GM23248 (cell line): Measurements from ENCODE around the gene NELFB. TPM values are rescaled to one million over a fixed set of nuclear protein-coding genes. Genes with fewer than 3 reads are reported as not detected.
A peak's percentile ranks its signal among the peaks of the same experiment; 100 is the strongest.

Experiments
- DNase-seq: peaks from one replicate; pipeline ENCODE4 v3.0.0-alpha.2; 2015
- H2AFZ ChIP-seq: fragments of 200-600 bp; sonication (generic); 2 replicates; pipeline ENCODE4 v1.6.1; 2016; ENCODE audit warnings: antibody characterized with exemption
- H3F3A ChIP-seq: fragments of 200-600 bp; sonication (generic); 2 replicates; pipeline ENCODE4 v1.6.1; 2016; ENCODE audit warnings: mild to moderate bottlenecking, antibody characterized with exemption, mixed run types; ENCODE audit not compliant: insufficient read depth
- H3K27ac ChIP-seq: fragments of 200-600 bp; sonication (generic); 2 replicates; pipeline ENCODE4 v1.5.1; 2016; ENCODE audit warnings: mild to moderate bottlenecking
- H3K27me3 ChIP-seq: fragments of 200-600 bp; sonication (generic); replicated peaks from 2 replicates; pipeline ENCODE4 v1.6.1; 2016; ENCODE audit warnings: mild to moderate bottlenecking; ENCODE audit not compliant: insufficient read depth
- H3K36me3 ChIP-seq: fragments of 200-600 bp; sonication (generic); 2 replicates; pipeline ENCODE4 v1.6.1; 2016; ENCODE audit warnings: low read depth, mild to moderate bottlenecking
- H3K4me1 ChIP-seq: fragments of 200-600 bp; sonication (generic); 2 replicates; pipeline ENCODE4 v1.6.1; 2016; ENCODE audit warnings: mild to moderate bottlenecking; ENCODE audit not compliant: insufficient read depth
- H3K4me2 ChIP-seq: fragments of 200-600 bp; sonication (generic); one replicate; pipeline ENCODE4 v1.6.1; 2016; ENCODE audit warnings: mild to moderate bottlenecking; ENCODE audit not compliant: unreplicated experiment
- H3K4me3 ChIP-seq: fragments of 200-600 bp; sonication (generic); 2 replicates; pipeline ENCODE4 v1.5.1; 2016; ENCODE audit warnings: mild to moderate bottlenecking
- H3K79me2 ChIP-seq: fragments of 200-600 bp; sonication (generic); 2 replicates; pipeline ENCODE4 v1.6.1; 2016; ENCODE audit warnings: mild to moderate bottlenecking; ENCODE audit not compliant: insufficient read depth
- H3K9ac ChIP-seq: fragments of 200-600 bp; sonication (generic); 2 replicates; pipeline ENCODE4 v1.6.1; 2016; ENCODE audit warnings: mild to moderate bottlenecking
- H3K9me2 ChIP-seq: fragments of 200-600 bp; sonication (generic); 2 replicates; pipeline ENCODE4 v1.6.1; 2016; ENCODE audit warnings: mixed run types, mild to moderate bottlenecking, moderate library complexity; ENCODE audit not compliant: insufficient read depth
- H3K9me3 ChIP-seq: fragments of 200-600 bp; sonication (generic); one replicate; pipeline ENCODE4 v1.6.1; 2017; ENCODE audit warnings: low read depth
- H4K20me1 ChIP-seq: fragments of 200-600 bp; sonication (generic); 2 replicates; pipeline ENCODE4 v1.6.0; 2016; ENCODE audit not compliant: insufficient read depth
- EZH2 ChIP-seq: fragments of 200-600 bp; sonication (generic); IDR thresholded peaks from 2 replicates; pipeline ENCODE4 v1.6.1; 2018; ENCODE audit warnings: antibody characterized with exemption, mild to moderate bottlenecking; ENCODE audit not compliant: insufficient read depth, poor library complexity, severe bottlenecking
- EZH2phosphoT487 ChIP-seq: fragments of 200-600 bp; sonication (generic); IDR thresholded peaks from 2 replicates; pipeline ENCODE4 v1.6.1; 2018; ENCODE audit warnings: antibody characterized with exemption, moderate library complexity, mild to moderate bottlenecking, low read depth; ENCODE audit not compliant: insufficient read depth
- WGBS, 2 experiments: methylation state at CpG; one replicate each; pipeline ENCODE4 v1.1.6; 2015 to 2017; ENCODE audit warnings: low lambda C conversion rate in 2 of 2, low coverage in 1 of 2; ENCODE audit errors: missing lambda C conversion rate in 2 of 2; 5-methylcytosine and 5-hydroxymethylcytosine counted together
- in situ Hi-C: fragments of 300-500 bp; cut with MboI; formaldehyde crosslinking; loops from 2 replicates; pipeline ENCODE4 v1.15.0; 2020
- polyA plus RNA-seq: library from polyadenylated mRNA; unstranded; fragments of >200 nt; fragmentation: Nextera tagmentation; extraction: Ambion mirVana; gene quantifications from 2 replicates; pipeline ENCODE4 v1.2.1, GENCODE V29; 2016
- total RNA-seq: library from RNA; depleted of rRNA; stranded (reverse); fragments of >200 nt; shearing (Covaris generic); gene quantifications from 2 replicates; pipeline ENCODE4 v1.2.3, GENCODE V29; 2014

The NELFB gene
- total and polyA plus RNA-seq, 2 experiments from 2014 or later, result 34.4 to 65.0 TPM

GRCh38 chr9:137278721-137279711 is 23.9 kb downstream of the NELFB start:
- Histone ChIP-seq H3K4me2 (peak overlapping the region; percentile 86), H3K9me3 (no peaks in the 10 kb centered on the region), H3K9ac (no peak overlapping the region; the same call in 1 of the 2 replicates), H4K20me1 (no peaks in the 10 kb centered on the region), H3K4me1 (peaks cover 8% of the 10 kb centered on the region), H3K27me3 (no peaks in the 10 kb centered on the region), H3K9me2 (no peaks in the 10 kb centered on the region), H3K79me2 (no peaks in the 10 kb centered on the region), H3K4me3 (peak overlapping the region; percentile 78), H3K36me3 (no peaks in the 10 kb centered on the region), H3F3A (no peaks in the 10 kb centered on the region), H3K27ac (no peak overlapping the region), H2AFZ (no peak overlapping the region)
- DNase-seq, result no peak
- WGBS, 2 experiments, result 56 to 65% methylated on average over 108 to 139 of the region's 139 CpGs
- TF ChIP-seq EZH2phosphoT487 (no peak), EZH2 (no peak)
- in situ Hi-C loops, result no loop called here

GRCh38 chr9:137279741-137280473 is 24.8 kb downstream of the NELFB start:
- no peaks in the 10 kb centered on the region for H3K36me3 ChIP-seq
- no peak overlapping the region for H3K9ac ChIP-seq
- H3K4me3 ChIP-seq, result no peak overlapping the region
- no peak for TF ChIP-seq EZH2phosphoT487
- TF ChIP-seq EZH2, result no peak
- H3F3A ChIP-seq, result no peaks in the 10 kb centered on the region
- H3K4me1 ChIP-seq, result peaks cover 8% of the 10 kb centered on the region
- in situ Hi-C loops, result loop anchor here (10.0 kb wide), 1 partner anchor 245 kb away; no protein-coding TSS in a partner anchor
- H3K27me3 ChIP-seq, result no peaks in the 10 kb centered on the region
- no peak overlapping the region for H3K4me2 ChIP-seq
- H3K9me3 ChIP-seq, result no peaks in the 10 kb centered on the region
- no peak overlapping the region for H3K27ac ChIP-seq
- no peak overlapping the region for H2AFZ ChIP-seq
- H4K20me1 ChIP-seq, result no peaks in the 10 kb centered on the region
- H3K9me2 ChIP-seq, result no peaks in the 10 kb centered on the region
- DNase-seq, result no peak
- WGBS, 2 experiments, result 62 to 64% methylated on average over 16 to 41 of the region's 41 CpGs
- H3K79me2 ChIP-seq, result no peaks in the 10 kb centered on the region

- Histone ChIP-seq H3K4me3 (0 out of 2 replicates have a peak overlapping the region, but pooled peaks have one; percentile 25), H2AFZ (no peak overlapping the region)
Observed at GRCh38 chr9:137280474-137281344, 25.6 kb downstream of the NELFB start.

More at GRCh38 chr9:137280474-137281344, 25.6 kb downstream of the NELFB start:
- Histone ChIP-seq H3K79me2 (no peaks in the 10 kb centered on the region), H4K20me1 (no peaks in the 10 kb centered on the region), H3K9ac (no peak overlapping the region), H3F3A (0 out of 2 replicates have a peak, but pooled peaks cover under 1% of the 10 kb centered on the region), H3K9me2 (no peaks in the 10 kb centered on the region), H3K36me3 (no peaks in the 10 kb centered on the region), H3K27me3 (no peaks in the 10 kb centered on the region), H3K27ac (no peak overlapping the region), H3K4me1 (peaks cover 8% of the 10 kb centered on the region), H3K9me3 (no peaks in the 10 kb centered on the region), H3K4me2 (peak overlapping the region; percentile 49)
- TF ChIP-seq EZH2 (no peak), EZH2phosphoT487 (no peak)
- in situ Hi-C loops, result loop anchor here (10.0 kb wide), 1 partner anchor 244 kb away; no protein-coding TSS in a partner anchor
- peak; percentile 59 for DNase-seq
- WGBS, 2 experiments, result 43% methylated on average over 39 to 76 of the region's 85 CpGs
